ENCODE measurements around the gene DCUN1D5.

DCUN1D5 gene

GRCh38 chr11:103091801-103092524, at the start of gene DCUN1D5:
Gene DCUN1D5 (minus strand): TSS chr11:103092160. CDS start chr11:103091872, 288 bp downstream.
- no peak for TF ChIP-seq CTCF (conservative IDR thresholded peaks at IDR 0.05; ENCODE audit: low read depth, low read length)
- peak within 1 kb of the TSS; percentile 84 for H3K4me3 ChIP-seq (ENCODE audit: low read length)
- DNase-seq (ENCODE audit: low read depth): peak; percentile 81

GRCh38 chr11:103125462-103125861, 33.5 kb upstream of the DCUN1D5 start:
- no peak for DNase-seq (ENCODE audit: low read depth)
- no peak for TF ChIP-seq CTCF (conservative IDR thresholded peaks at IDR 0.05; ENCODE audit: low read depth, low read length)
- H3K4me3 ChIP-seq (ENCODE audit: low read length): no peak overlapping the region

GRCh38 chr11:103114836-103115235, 22.9 kb upstream of the DCUN1D5 start:
- no peak overlapping the region for H3K4me3 ChIP-seq (ENCODE audit: low read length)
- TF ChIP-seq CTCF (conservative IDR thresholded peaks at IDR 0.05; ENCODE audit: low read depth, low read length): no peak
- no peak for DNase-seq (ENCODE audit: low read depth)

- DNase-seq (ENCODE audit: low read depth): no peak
- no peak overlapping the region for H3K4me3 ChIP-seq (ENCODE audit: low read length)
- TF ChIP-seq CTCF (conservative IDR thresholded peaks at IDR 0.05; ENCODE audit: low read depth, low read length): no peak
These were observed 20.4 kb upstream of the DCUN1D5 start for GRCh38 chr11:103112364-103112763.

- TF ChIP-seq CTCF (conservative IDR thresholded peaks at IDR 0.05; ENCODE audit: low read depth, low read length): no peak
- no peak overlapping the region for H3K4me3 ChIP-seq (ENCODE audit: low read length)
- DNase-seq (ENCODE audit: low read depth): no peak
These were observed 19.4 kb upstream of the DCUN1D5 start for GRCh38 chr11:103111400-103111799.

- peak; percentile 23 for DNase-seq (ENCODE audit: low read depth)
- peak; percentile 50 for TF ChIP-seq CTCF (conservative IDR thresholded peaks at IDR 0.05; ENCODE audit: low read depth, low read length)
- H3K4me3 ChIP-seq (ENCODE audit: low read length): peak overlapping the region; percentile 90
These were observed 18.4 kb upstream of the DCUN1D5 start for GRCh38 chr11:103110391-103110790.

- no peak for TF ChIP-seq CTCF (conservative IDR thresholded peaks at IDR 0.05; ENCODE audit: low read depth, low read length)
- no peak for DNase-seq (ENCODE audit: low read depth)
- peak overlapping the region; percentile 90 for H3K4me3 ChIP-seq (ENCODE audit: low read length)
These were observed 17.9 kb upstream of the DCUN1D5 start for GRCh38 chr11:103109818-103110388.

Measured in retinal pigment epithelial cell (primary cell).